NOMO-1 (cell line): ENCODE data around the gene C16orf95.
"Not testable (repeated sequence)": the region's sequence is repeated elsewhere in the genome, so short reads cannot be mapped to it uniquely, and the experiment has no call there.

Experiments used
- DNase-seq, 2 experiments: peaks; one replicate each; lab custom pipeline; 2025; ENCODE audit not compliant: unreplicated experiment in 2 of 2; lab: John Stamatoyannopoulos, UW

C16orf95 gene

GRCh38 chr16:87347932-87348615, 30.9 kb upstream of the C16orf95 start:
- no peak for DNase-seq

GRCh38 chr16:87346517-87347060, 29.4 kb upstream of the C16orf95 start:
- no peak for DNase-seq

- DNase-seq = no peak
Measured at GRCh38 chr16:87345726-87346424, 28.7 kb upstream of the C16orf95 start.

- DNase-seq = no peak
Measured at GRCh38 chr16:87344931-87345631, 27.9 kb upstream of the C16orf95 start.

- DNase-seq = no peak
Measured at GRCh38 chr16:87344165-87344930, 27.2 kb upstream of the C16orf95 start.

GRCh38 chr16:87343753-87344050, 26.5 kb upstream of the C16orf95 start:
- no peak for DNase-seq

- DNase-seq = no peak
Measured at GRCh38 chr16:87342978-87343752, 26.0 kb upstream of the C16orf95 start.

GRCh38 chr16:87342504-87342903, 25.3 kb upstream of the C16orf95 start:
- DNase-seq = no peak

GRCh38 chr16:87340198-87340597, 23.0 kb upstream of the C16orf95 start:
- DNase-seq = no peak

GRCh38 chr16:87339724-87340105, 22.5 kb upstream of the C16orf95 start:
- DNase-seq = not testable (repeated sequence)

GRCh38 chr16:87339086-87339723, 22.0 kb upstream of the C16orf95 start:
- no peak for DNase-seq

- no peak for DNase-seq
Measured at GRCh38 chr16:87338155-87338765, 21.1 kb upstream of the C16orf95 start.

GRCh38 chr16:87337262-87337771, 20.1 kb upstream of the C16orf95 start:
- no peak for DNase-seq

- no peak for DNase-seq
Measured at GRCh38 chr16:87336434-87337240, 19.4 kb upstream of the C16orf95 start.

GRCh38 chr16:87335625-87336433, 18.6 kb upstream of the C16orf95 start:
- DNase-seq = no peak

- no peak for DNase-seq
Measured at GRCh38 chr16:87334651-87335624, 17.7 kb upstream of the C16orf95 start.
